ENCODE measurements around the gene SRL. TPM values are rescaled to one million over a fixed set of nuclear protein-coding genes. Genes with fewer than 3 reads are reported as not detected.
A peak's percentile ranks its signal among the peaks of the same experiment; 100 is the strongest.

SRL gene
- total and polyA plus RNA-seq, 4 experiments from 2014 or later: not detected

GRCh38 chr16:4277987-4278513 is 36.2 kb upstream of the SRL start:
- no peaks in the 10 kb centered on the region for H3K36me3 ChIP-seq (ENCODE audit: insufficient read depth, low read length)
- H3K27me3 ChIP-seq (ENCODE audit: insufficient read depth, low read length): no peaks in the 10 kb centered on the region
- DNase-seq: no peak
- ChIA-PET CTCF (ENCODE audit: partially characterized antibody) (no interaction called here), POLR2A (ENCODE audit: partially characterized antibody) (no interaction called here)
- intact Hi-C loops (cut with micrococcal nuclease): no loop called here
- H3K36me3 Mint-ChIP-seq: no peaks in the 10 kb centered on the region
- peaks cover 2 to 8% (median 3%) of the 10 kb centered on the region in 4 donors for H3K4me1 Mint-ChIP-seq
- peaks cover 0 to 3% (median 0%) of the 10 kb centered on the region in 8 donors for H3K9me3 Mint-ChIP-seq
- H3K27me3 Mint-ChIP-seq: peaks cover 0 to 2% of the 10 kb centered on the region in 2 donors
- no peak overlapping the region for H3K27ac ChIP-seq (ENCODE audit: low read depth, low read length)
- no peak overlapping the region for H3K4me3 Mint-ChIP-seq
- no peaks in the 10 kb centered on the region for H3K9me3 ChIP-seq (ENCODE audit: control insufficient read depth in 1 of 2, low read length in 2 of 2)
- H3K4me1 ChIP-seq (ENCODE audit: insufficient read depth, low read length): no peaks in the 10 kb centered on the region
- no peak overlapping the region for H3K27ac Mint-ChIP-seq
- H3K4me3 ChIP-seq (ENCODE audit: low read length in 2 of 2): no peak overlapping the region

- POLR2A ChIA-PET (ENCODE audit: partially characterized antibody): no interaction called here
- Histone ChIP-seq H3K27me3 (ENCODE audit: insufficient read depth, low read length) (no peaks in the 10 kb centered on the region), H3K9me3 (ENCODE audit: control insufficient read depth in 1 of 2, low read length in 2 of 2) (no peaks in the 10 kb centered on the region), H3K4me1 (ENCODE audit: insufficient read depth, low read length) (peaks cover 5% of the 10 kb centered on the region), H3K27ac (ENCODE audit: low read depth, low read length) (no peak overlapping the region), H3K4me3 (ENCODE audit: low read length in 2 of 2) (no peak overlapping the region), H3K36me3 (ENCODE audit: insufficient read depth, low read length) (no peaks in the 10 kb centered on the region)
- Mint-ChIP-seq H3K27me3 (peaks cover 0 to under 1% of the 10 kb centered on the region in 2 donors), H3K4me3 (peak overlapping the region in 1 of 8 donors; percentile 59), H3K36me3 (peaks cover 0 to 5% of the 10 kb centered on the region in 2 donors), H3K9me3 (peaks cover 0 to 6% (median 0%) of the 10 kb centered on the region in 8 donors), H3K4me1 (peaks cover 2 to 17% (median 6%) of the 10 kb centered on the region in 4 donors), H3K27ac (no peak overlapping the region)
- DNase-seq: no peak
- intact Hi-C loops (cut with micrococcal nuclease): no loop called here
- CTCF ChIA-PET (ENCODE audit: partially characterized antibody): interaction anchor here (0.8 kb wide), 1 partner anchor 13 kb away, joined by 3 read pairs; no protein-coding TSS in a partner anchor
Observed at GRCh38 chr16:4275861-4276260, 34.0 kb upstream of the SRL start.

DNA sequence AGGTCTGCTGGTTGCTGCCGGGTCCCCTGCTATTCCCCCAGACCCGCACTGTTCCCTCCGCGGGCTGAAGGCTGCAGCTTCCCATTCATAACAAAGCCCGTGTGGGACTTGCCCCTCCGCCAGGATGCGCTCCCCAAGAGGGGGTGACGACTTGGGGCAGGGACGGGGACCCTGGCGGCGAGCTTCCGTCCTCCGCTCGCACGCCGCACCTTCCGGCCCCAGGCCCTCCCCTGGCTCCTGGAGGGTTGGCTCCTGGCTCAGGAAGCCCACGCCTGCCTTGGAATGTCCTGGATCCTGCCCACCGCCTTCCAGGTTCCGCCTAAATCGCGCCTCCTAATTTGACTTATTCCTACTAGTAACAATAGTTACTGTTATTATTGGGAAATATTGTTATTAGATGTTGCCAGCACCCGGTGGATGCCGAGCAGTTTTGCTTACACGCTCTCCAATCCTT is 32.0 kb upstream of the SRL start:
- peak overlapping the region; percentile 82 to 92 (median 88) for H3K4me3 Mint-ChIP-seq
- Histone ChIP-seq H3K4me3 (ENCODE audit: low read length in 2 of 2) (peak overlapping the region; percentile 23 to 91), H3K4me1 (ENCODE audit: insufficient read depth, low read length) (peaks cover 10% of the 10 kb centered on the region), H3K36me3 (ENCODE audit: insufficient read depth, low read length) (no peaks in the 10 kb centered on the region), H3K27ac (ENCODE audit: low read depth, low read length) (peak overlapping the region; percentile 28), H3K9me3 (ENCODE audit: control insufficient read depth in 1 of 2, low read length in 2 of 2) (no peaks in the 10 kb centered on the region), H3K27me3 (ENCODE audit: insufficient read depth, low read length) (no peaks in the 10 kb centered on the region)
- peaks cover 0 to 4% (median 0%) of the 10 kb centered on the region in 8 donors for H3K9me3 Mint-ChIP-seq
- POLR2A ChIA-PET (ENCODE audit: partially characterized antibody): interaction anchor here (0.6 to 4.3 kb wide), 13 partner anchors 10 to 529 kb away, joined by 3 to 109 read pairs (median 4); partner anchors contain the start of genes ANKS3, CORO7, DNAAF8 and PAM16
- peak overlapping the region; percentile 80 to 98 (median 90) for H3K27ac Mint-ChIP-seq
- intact Hi-C loops (cut with micrococcal nuclease): loop anchor here (1.0 to 2.0 kb wide), 3 partner anchors 33 to 141 kb away; partner anchors contain the start of gene PAM16
- H3K27me3 Mint-ChIP-seq: no peaks in the 10 kb centered on the region
- H3K36me3 Mint-ChIP-seq: peaks cover 0 to 5% of the 10 kb centered on the region in 2 donors
- CTCF ChIA-PET (ENCODE audit: partially characterized antibody): interaction anchor here (0.6 to 1.9 kb wide), 9 partner anchors 15 to 350 kb away, joined by 3 to 24 read pairs (median 3); partner anchors contain the start of gene MGRN1
- peaks cover 5 to 21% (median 9%) of the 10 kb centered on the region in 4 donors for H3K4me1 Mint-ChIP-seq
- peak in 2 of 5 donors; percentile 39 to 62 for DNase-seq

DNA sequence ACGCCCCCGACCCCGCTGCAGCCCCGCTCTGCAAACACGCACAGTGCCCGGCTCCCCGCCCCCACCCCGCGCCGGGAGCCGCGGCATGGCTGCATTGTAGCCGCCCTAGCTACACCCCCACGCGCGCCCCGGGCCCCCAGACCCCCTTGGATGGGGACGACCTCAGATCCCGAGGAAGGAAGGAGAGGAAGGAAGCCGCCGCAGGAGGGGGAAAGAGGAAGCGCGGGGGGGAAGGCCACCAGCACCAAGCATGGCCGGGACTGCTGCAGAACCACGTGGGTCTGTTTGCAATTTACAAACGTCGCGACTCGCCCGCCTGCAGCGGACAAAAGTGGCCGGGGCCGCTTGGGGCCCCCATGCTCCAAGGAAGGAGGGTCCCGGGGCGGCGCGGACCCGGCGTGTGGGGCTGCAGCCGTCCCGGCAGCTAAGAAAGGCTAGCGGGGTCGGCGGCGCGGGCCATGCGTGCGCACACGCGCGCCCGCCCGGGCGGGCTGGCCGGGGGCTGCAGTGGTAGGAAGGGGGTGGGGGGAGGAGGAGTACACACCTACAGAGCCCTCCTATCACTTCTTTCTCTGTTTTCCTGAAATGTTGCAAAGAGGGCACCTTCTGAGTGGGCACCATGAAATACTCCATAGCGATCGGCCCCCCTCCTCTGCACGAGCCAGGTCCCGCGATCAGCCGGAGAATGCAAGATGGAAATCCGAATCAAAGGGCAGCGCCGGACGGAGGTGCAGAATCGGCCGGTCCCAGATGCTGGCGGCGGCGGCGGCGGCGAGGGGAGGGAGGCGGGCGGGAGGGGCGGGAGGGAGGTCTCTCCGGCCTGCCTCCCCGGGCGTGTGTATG is 30.5 kb upstream of the SRL start:
- Mint-ChIP-seq H3K27me3 (no peaks in the 10 kb centered on the region), H3K9me3 (peaks cover 0 to 4% (median 0%) of the 10 kb centered on the region in 8 donors), H3K27ac (peak overlapping the region; percentile 88 to 100 (median 96)), H3K4me3 (peak overlapping the region; percentile 92 to 98 (median 95)), H3K4me1 (peaks cover 6 to 26% (median 14%) of the 10 kb centered on the region in 4 donors), H3K36me3 (peaks cover 0 to 5% of the 10 kb centered on the region in 2 donors)
- Histone ChIP-seq H3K36me3 (ENCODE audit: insufficient read depth, low read length) (peaks cover 4% of the 10 kb centered on the region), H3K27me3 (ENCODE audit: insufficient read depth, low read length) (no peaks in the 10 kb centered on the region), H3K9me3 (ENCODE audit: control insufficient read depth in 1 of 2, low read length in 2 of 2) (no peaks in the 10 kb centered on the region), H3K27ac (ENCODE audit: low read depth, low read length) (peak overlapping the region; percentile 71), H3K4me1 (ENCODE audit: insufficient read depth, low read length) (peaks cover 10% of the 10 kb centered on the region), H3K4me3 (ENCODE audit: low read length in 2 of 2) (peak overlapping the region; percentile 9 to 91)
- intact Hi-C loops (cut with micrococcal nuclease): loop anchor here (2.0 kb wide), 2 partner anchors 78 to 142 kb away; partner anchors contain the start of gene PAM16
- peak in 3 of 5 donors; percentile 40 to 67 (median 48) for DNase-seq
- ChIA-PET CTCF (ENCODE audit: partially characterized antibody) (interaction anchor here (0.9 to 8.2 kb wide), 10 partner anchors 16 to 352 kb away, joined by 3 to 84 read pairs (median 4); partner anchors contain the start of gene MGRN1), POLR2A (ENCODE audit: partially characterized antibody) (interaction anchor here (0.6 to 4.3 kb wide), 20 partner anchors 10 to 555 kb away, joined by 3 to 109 read pairs (median 4); partner anchors contain the start of genes ADCY9, CORO7, MGRN1 and PAM16)

DNA sequence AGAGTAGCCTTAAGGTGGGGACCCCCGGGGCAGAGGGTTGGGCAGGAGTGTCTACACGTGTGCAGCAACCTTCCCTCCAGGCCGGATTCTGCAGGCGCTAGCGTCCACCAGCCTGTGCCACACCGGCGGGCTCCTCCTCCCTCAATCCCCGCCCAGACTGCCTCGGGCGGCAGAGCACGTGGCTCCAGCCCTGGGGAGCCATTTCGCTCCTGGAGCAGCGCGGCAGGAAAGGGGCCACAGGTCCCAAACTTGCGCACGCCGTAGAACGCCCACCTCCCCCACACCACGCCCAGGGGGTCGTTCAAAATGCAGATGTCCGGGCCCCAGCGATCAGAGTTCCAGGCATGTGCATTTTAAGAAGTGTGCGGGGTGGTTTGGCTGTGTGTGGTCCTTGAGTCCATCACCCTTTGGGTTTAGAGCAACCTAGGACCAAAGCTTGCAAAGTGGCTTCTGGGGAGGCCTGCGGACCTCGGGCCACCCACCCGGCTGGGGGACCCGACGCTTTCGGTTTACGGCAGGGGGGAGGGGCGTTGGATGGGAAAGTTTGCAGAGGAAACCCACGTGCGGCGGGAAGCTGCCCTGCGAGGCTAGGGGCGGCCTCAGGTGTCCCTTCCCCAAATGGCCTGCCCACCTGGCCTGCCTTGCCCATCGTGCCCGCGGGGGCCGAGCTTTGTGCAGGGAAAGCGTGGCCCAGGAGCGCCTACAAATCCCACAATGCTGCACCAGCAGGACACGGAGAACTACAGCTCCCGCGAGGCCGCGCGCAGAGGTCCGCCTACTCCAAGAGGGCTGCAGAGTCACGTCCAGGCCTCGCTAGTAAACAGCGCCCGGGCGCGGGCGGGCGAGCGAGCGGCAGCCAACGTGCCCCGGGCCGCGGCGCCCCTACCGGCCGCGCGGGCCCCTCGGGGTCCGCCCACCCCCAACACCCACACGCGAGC is 29.6 kb upstream of the SRL start:
- POLR2A ChIA-PET (ENCODE audit: partially characterized antibody): interaction anchor here (0.6 to 4.3 kb wide), 20 partner anchors 9 to 554 kb away, joined by 3 to 109 read pairs (median 4); partner anchors contain the start of genes ADCY9, CORO7, CREBBP and MGRN1

DNA sequence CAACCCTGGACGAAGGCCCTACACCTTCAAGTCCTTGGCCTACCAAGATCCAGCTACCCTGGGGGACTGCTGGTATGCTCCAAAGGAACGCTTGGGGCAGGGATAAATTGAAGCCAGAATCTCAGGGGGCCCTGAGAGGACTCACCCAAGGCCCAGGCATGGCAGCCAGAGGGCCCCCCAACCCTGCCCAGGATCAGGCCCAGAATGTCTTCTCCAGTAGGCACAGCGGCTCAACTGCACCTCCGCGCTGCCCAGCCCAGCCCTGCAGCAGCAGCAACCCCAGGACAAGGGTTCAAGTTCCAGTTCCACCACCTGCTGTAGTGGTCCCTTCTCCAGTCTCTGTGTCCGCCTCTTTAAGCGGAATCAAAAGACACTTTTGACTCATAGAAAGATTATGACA is 28.7 kb upstream of the SRL start:
- Mint-ChIP-seq H3K4me1 (peaks cover 6 to 27% (median 14%) of the 10 kb centered on the region in 4 donors), H3K4me3 (peak overlapping the region; percentile 86 to 93 (median 91)), H3K27ac (peak overlapping the region in 6 of 7 donors; percentile 22 to 98 (median 63)), H3K36me3 (peaks cover 0 to 5% of the 10 kb centered on the region in 2 donors), H3K9me3 (peaks cover 0 to 4% (median 0%) of the 10 kb centered on the region in 8 donors), H3K27me3 (no peaks in the 10 kb centered on the region)
- CTCF ChIA-PET (ENCODE audit: partially characterized antibody): interaction anchor here (0.6 to 8.2 kb wide), 4 partner anchors 14 to 266 kb away, joined by 3 to 84 read pairs (median 4); no protein-coding TSS in a partner anchor
- POLR2A ChIA-PET (ENCODE audit: partially characterized antibody): interaction anchor here (0.9 to 3.9 kb wide), 7 partner anchors 11 to 146 kb away, joined by 3 to 18 read pairs (median 5); partner anchors contain the start of genes CORO7 and PAM16
- Histone ChIP-seq H3K9me3 (ENCODE audit: control insufficient read depth in 1 of 2, low read length in 2 of 2) (no peaks in the 10 kb centered on the region), H3K27me3 (ENCODE audit: insufficient read depth, low read length) (no peaks in the 10 kb centered on the region), H3K4me3 (ENCODE audit: low read length in 2 of 2) (peak overlapping the region in 1 of 2 donors; percentile 91), H3K27ac (ENCODE audit: low read depth, low read length) (no peak overlapping the region), H3K36me3 (ENCODE audit: insufficient read depth, low read length) (peaks cover 4% of the 10 kb centered on the region), H3K4me1 (ENCODE audit: insufficient read depth, low read length) (peaks cover 10% of the 10 kb centered on the region)
- DNase-seq: no peak
- intact Hi-C loops (cut with micrococcal nuclease): no loop called here

More for the DNA sequence above, 29.6 kb upstream of the SRL start:
- CTCF ChIA-PET (ENCODE audit: partially characterized antibody): interaction anchor here (0.6 to 8.2 kb wide), 7 partner anchors 15 to 333 kb away, joined by 3 to 84 read pairs (median 4); no protein-coding TSS in a partner anchor
- peak; percentile 84 to 94 (median 85) for DNase-seq
- H3K27ac Mint-ChIP-seq: peak overlapping the region; percentile 72 to 98 (median 91)
- H3K27ac ChIP-seq (ENCODE audit: low read depth, low read length): peak overlapping the region; percentile 71
- peak overlapping the region; percentile 48 to 91 for H3K4me3 ChIP-seq (ENCODE audit: low read length in 2 of 2)
- no peaks in the 10 kb centered on the region for H3K9me3 ChIP-seq (ENCODE audit: control insufficient read depth in 1 of 2, low read length in 2 of 2)
- peak overlapping the region; percentile 86 to 93 (median 91) for H3K4me3 Mint-ChIP-seq
- peaks cover 10% of the 10 kb centered on the region for H3K4me1 ChIP-seq (ENCODE audit: insufficient read depth, low read length)
- peaks cover 0 to 5% of the 10 kb centered on the region in 2 donors for H3K36me3 Mint-ChIP-seq
- no peaks in the 10 kb centered on the region for H3K27me3 ChIP-seq (ENCODE audit: insufficient read depth, low read length)
- H3K36me3 ChIP-seq (ENCODE audit: insufficient read depth, low read length): peaks cover 4% of the 10 kb centered on the region
- H3K27me3 Mint-ChIP-seq: no peaks in the 10 kb centered on the region
- intact Hi-C loops (cut with micrococcal nuclease): loop anchor here (1.0 to 2.0 kb wide), 3 partner anchors 17 to 143 kb away; partner anchors contain the start of gene PAM16
- H3K9me3 Mint-ChIP-seq: peaks cover 0 to 4% (median 0%) of the 10 kb centered on the region in 8 donors
- peaks cover 6 to 27% (median 14%) of the 10 kb centered on the region in 4 donors for H3K4me1 Mint-ChIP-seq

Measured in CD4-positive, alpha-beta memory T cell (primary cell).